HG03045 (cell line): Measurements from ENCODE around the gene SH3TC2.
A peak's percentile ranks its signal among the peaks of the same experiment; 100 is the strongest.

Source experiments
- ATAC-seq: cut with Tn5 transposase; IDR thresholded peaks from one replicate; pipeline ENCODE4 v1.9.1; 2021; ENCODE audit warnings: mild to moderate bottlenecking, moderate library complexity; ENCODE audit not compliant: unreplicated experiment

Gene SH3TC2

DNA sequence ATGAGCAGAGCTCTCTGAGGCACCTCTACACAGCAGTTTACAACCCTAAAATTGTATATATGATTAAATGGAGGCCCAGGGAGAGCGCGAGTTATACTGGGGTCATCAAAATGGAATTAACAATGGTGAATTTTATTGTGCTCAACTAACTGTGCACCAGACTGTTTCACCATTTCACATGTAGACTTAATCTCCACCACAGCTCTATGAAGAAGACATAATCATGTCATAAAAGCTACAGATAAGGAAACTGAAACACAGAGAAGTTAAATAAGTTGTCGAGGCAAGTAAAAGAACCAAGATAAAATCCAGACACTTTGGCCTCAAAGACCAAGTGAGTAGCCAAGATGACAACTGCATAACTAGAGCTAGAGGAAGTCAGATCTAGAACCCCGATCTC lies 1.5 kb downstream of the SH3TC2 start:
- ATAC-seq: no peak

GRCh38 chr5:149060325-149060724 lies 2.5 kb downstream of the SH3TC2 start:
- no peak for ATAC-seq

- ATAC-seq: no peak
These were observed 6.2 kb downstream of the SH3TC2 start for GRCh38 chr5:149056616-149057165.

DNA sequence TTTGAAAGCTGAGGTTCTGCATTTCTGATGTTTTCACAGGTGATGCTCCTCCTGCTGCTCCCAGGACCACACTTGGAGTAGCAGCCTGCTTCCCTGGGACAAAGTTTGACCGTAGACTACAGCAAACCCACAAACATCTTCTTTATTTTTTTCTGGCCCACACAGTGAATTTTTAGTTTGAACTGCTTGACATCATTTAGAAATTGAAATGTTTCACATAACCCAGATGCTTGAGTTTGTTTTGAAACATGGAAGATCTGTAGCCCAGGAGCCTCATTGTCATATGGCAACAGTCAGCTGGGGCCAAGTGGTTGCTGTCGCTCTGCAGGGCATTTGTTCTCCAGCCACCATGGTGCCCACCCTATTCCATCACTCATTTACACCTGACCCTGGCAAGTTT lies 8.4 kb downstream of the SH3TC2 start:
- no peak for ATAC-seq

- no peak for ATAC-seq
These were observed 9.7 kb downstream of the SH3TC2 start for GRCh38 chr5:149053072-149053695.

GRCh38 chr5:149049371-149049781 lies 13.5 kb downstream of the SH3TC2 start:
- no peak for ATAC-seq

DNA sequence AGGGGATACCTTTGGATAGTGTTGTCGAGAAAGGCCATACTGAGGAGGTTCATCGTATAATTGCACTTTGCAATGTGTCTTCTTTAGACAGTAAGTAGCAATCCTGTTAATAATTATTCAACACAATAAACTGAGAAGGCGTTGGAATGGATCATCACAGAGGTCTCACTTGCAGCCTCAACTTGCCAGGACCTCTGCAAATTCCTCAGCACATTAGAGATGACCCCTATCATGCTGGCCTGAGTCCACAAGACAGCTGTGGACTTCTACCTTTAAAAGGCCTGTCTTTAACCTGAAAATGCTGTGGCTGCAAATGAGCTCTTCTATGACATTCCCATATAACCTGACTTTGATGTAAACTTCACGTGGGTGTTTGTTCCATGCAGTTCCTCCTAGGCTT lies 14.1 kb downstream of the SH3TC2 start:
- no peak for ATAC-seq

DNA sequence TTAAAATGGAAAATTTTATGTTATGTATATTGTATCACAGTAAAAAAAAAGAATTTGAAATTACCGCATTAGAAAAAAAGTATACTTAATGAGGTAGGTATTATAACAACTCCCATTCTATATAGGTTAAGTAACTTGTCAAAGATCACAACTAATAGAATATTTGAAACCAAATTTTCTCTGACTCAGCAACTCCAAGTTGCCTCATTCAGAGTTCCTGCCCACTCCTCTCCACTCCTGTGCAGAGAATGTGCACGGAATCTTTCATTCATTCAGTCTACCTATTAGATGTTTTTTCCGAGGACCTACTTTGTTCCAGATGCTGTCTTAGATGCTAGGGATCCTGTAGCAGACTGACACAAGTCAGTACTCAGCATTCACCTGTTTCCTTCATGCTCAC lies 15.4 kb downstream of the SH3TC2 start:
- ATAC-seq: no peak

- no peak for ATAC-seq
These were observed 16.5 kb downstream of the SH3TC2 start for GRCh38 chr5:149046196-149046829.

DNA sequence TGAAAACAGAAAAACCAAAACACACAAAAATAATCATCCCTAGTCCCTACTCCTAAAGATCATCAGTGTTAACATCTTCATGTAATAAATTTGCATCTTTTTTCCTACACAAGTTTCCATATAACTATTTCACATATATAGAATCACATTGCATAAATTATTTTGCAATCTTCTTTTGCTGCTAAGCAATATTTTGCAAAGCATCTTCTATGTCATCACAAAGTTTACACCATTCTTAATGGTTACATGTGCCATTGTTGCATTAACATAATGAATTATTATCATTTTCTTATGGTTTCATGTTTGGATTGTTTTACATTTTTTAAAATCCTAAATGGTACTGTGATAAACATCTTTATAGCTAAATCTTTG lies 17.8 kb downstream of the SH3TC2 start:
- ATAC-seq: no peak

GRCh38 chr5:149044453-149045088 lies 18.3 kb downstream of the SH3TC2 start:
- ATAC-seq: no peak

GRCh38 chr5:149043641-149044040 lies 19.2 kb downstream of the SH3TC2 start:
- no peak for ATAC-seq

DNA sequence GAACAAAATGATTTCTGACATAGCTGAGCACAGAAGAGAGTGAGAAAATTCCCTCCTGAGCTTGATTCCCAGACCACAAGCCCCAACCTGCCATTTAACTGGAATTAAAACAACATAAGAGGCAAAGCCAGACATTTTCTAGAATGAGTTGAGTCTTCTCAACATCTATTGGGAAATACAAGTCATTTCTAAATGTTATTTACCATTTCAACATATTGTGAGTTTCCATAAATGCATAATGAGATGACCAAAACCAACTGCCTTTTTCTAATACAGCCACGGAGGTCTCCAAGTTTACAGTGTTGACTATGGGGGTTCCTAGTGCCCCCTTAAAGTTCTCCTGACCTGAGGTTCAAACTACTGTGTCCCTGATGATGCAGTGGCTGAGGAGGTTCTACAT lies 20.0 kb downstream of the SH3TC2 start:
- ATAC-seq: no peak

DNA sequence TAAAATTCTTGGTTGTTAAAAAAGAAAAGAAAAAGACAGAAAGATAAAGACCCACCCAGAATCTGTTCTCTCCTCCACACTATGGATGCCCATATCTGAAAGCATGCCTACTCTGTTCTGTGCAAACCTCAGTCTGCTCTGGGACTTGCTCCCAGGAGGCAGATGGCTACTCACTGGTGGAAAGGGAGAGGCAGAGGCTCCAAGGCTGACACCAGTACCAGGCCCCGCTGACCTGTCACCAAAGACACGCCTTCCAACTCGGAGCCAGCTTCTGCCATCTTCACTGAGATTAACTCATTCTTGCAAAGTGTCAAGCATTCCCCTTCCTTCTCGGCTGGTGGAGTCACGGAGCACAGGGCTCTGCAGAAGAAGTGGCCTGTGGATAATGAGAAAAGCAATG lies 21.6 kb downstream of the SH3TC2 start:
- no peak for ATAC-seq

GRCh38 chr5:149040421-149040820 lies 22.4 kb downstream of the SH3TC2 start:
- ATAC-seq: no peak

DNA sequence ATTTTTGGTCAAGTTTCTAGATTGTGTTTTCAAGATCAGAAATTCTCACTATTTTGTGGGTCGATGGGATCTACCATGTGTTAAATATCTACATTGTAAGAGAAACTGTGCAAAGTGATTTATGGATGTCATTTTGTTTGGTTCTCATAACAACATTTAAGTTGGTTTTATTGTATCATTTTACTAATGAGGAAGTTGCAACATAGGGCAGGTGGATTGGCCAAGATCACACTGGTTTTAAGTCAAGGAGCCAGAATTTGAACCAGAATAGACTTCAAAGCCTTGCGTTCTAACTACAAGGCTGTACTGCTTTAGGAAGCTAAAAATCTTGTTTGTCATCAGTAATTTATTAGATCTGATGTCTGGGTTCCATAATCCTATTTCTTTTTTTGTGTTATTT lies 23.4 kb downstream of the SH3TC2 start:
- no peak for ATAC-seq

DNA sequence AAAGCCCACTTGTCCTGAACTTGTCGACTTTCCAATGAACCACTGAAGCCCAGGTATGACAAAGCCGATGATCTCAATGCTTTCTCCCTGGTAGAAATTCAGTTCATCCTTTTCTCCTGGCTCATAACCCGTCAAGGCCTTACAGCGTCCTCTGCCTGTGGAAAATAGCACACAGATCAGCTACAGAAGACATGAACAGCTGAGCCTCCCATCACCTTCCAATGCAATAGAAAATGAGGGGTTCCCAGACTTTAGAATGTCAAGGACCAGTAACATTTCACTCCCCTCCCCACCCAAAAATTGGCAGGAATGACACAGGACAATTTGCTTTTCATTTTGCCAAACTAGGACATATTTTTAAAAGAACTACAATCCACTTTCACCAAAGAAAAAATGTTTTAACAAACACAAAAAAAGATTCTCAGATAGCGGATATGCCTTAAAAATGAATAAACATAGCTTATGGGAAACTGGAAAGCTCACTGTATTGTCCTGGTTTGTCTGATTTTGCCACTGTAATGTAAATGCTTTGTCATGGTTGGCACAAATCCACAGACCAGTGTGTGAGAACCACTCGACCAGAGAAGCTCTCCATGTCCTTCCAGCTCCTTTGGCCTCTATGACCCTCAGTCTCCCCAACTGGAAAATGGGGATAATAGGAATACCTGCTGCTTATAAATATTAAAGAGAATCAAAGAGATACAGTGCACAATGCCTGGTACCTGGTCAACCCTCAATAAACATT lies 24.4 kb downstream of the SH3TC2 start:
- ATAC-seq: no peak

GRCh38 chr5:149037817-149038216 lies 25.0 kb downstream of the SH3TC2 start:
- no peak for ATAC-seq

GRCh38 chr5:149036970-149037369 lies 25.9 kb downstream of the SH3TC2 start:
- no peak for ATAC-seq

DNA sequence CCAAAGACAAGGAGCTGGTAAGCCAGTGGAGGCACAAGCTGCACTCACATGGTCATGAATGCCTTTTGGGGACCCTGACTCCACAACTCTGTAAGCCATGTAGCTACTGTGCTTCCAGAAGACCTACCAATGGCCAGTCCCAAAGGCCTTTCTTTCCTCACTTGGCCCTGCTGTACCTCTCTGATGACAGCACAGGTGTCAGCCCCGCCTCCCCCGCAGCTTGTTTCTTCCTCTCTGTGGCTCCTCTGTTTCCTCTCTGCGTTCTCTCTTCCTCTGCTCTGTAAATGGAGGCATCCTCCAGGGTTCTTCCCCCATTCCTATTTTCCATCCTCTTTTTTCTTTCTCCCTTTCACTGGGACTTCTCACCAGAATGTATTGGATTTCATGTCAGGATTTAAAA lies 26.7 kb downstream of the SH3TC2 start:
- no peak for ATAC-seq

GRCh38 chr5:149035372-149035790 lies 27.5 kb downstream of the SH3TC2 start:
- ATAC-seq: peak; percentile 89
